K562 (cell line): Measurements from ENCODE around the gene GTF2A2. TPM values are rescaled to one million over a fixed set of nuclear protein-coding genes. Genes with fewer than 3 reads are reported as not detected.

ENCODE experiments used
- CEBPG ChIP-seq, 3 experiments: fragments of 200-800 bp in 1 of 3; sonication (Bioruptor generic) in 1 of 3; sonication (generic) in 1 of 3; formaldehyde crosslinking in 1 of 3; IDR thresholded peaks in 2 of 3; conservative IDR thresholded peaks in 1 of 3; 2 replicates each; pipeline versions ENCODE4 v1.6.1 to v1.8.0; 2016 to 2022; ENCODE audit warnings: missing compliant biosample characterization in 2 of 3, missing genetic modification characterization in 2 of 3, mild to moderate bottlenecking in 1 of 3, missing genetic modification reagents in 1 of 3
- GABPA ChIP-seq: fragments of 200-800 bp; sonication (Bioruptor generic); conservative IDR thresholded peaks from 2 replicates; pipeline ENCODE4 v1.6.1; 2016; ENCODE audit warnings: low read depth, missing genetic modification characterization, missing compliant biosample characterization
- GATAD2B ChIP-seq: fragments of 450-650 bp; IDR thresholded peaks from 2 replicates; pipeline ENCODE4 v1.6.1; 2017; ENCODE audit warnings: mild to moderate bottlenecking, borderline replicate concordance
- HCFC1 ChIP-seq: IDR thresholded peaks from 2 replicates; pipeline ENCODE4 v1.6.1; 2012; ENCODE audit warnings: low read depth, low read length, improper control_type of control experiment
- ILK ChIP-seq: fragments of 450-650 bp; IDR thresholded peaks from 2 replicates; pipeline ENCODE4 v1.6.1; 2016; ENCODE audit warnings: missing genetic modification characterization, low read depth, mild to moderate bottlenecking, missing compliant biosample characterization, moderate library complexity, borderline replicate concordance
- KLF10 ChIP-seq: fragments of 250-450 bp; sonication (Bioruptor Pico); IDR thresholded peaks from 2 replicates; pipeline ENCODE4 v1.6.1; 2021; ENCODE audit warnings: matching md5 sums
- NCOA4 ChIP-seq: fragments of 450-650 bp; IDR thresholded peaks from 2 replicates; pipeline ENCODE4 v1.6.1; 2018; ENCODE audit warnings: mild to moderate bottlenecking; ENCODE audit not compliant: partially characterized antibody
- NCOR1 ChIP-seq: fragments of 450-650 bp; IDR thresholded peaks from 2 replicates; pipeline ENCODE4 v1.6.1; 2016; ENCODE audit warnings: mild to moderate bottlenecking, moderate library complexity
- NFRKB ChIP-seq: fragments of 450-650 bp; IDR thresholded peaks from 2 replicates; pipeline ENCODE4 v1.6.1; 2016; ENCODE audit warnings: low read depth
- PHF21A ChIP-seq: fragments of 450-650 bp; IDR thresholded peaks from 2 replicates; pipeline ENCODE4 v1.6.1; 2017; ENCODE audit warnings: low read depth, borderline replicate concordance
- PHF8 ChIP-seq: fragments of 200-600 bp; sonication (generic); IDR thresholded peaks from 2 replicates; pipeline ENCODE4 v1.6.1; 2012; ENCODE audit warnings: mixed run types, mild to moderate bottlenecking, inconsistent platforms, low read length, moderate library complexity, borderline replicate concordance
- RBFOX2 ChIP-seq: fragments of 200-400 bp; formaldehyde crosslinking; IDR thresholded peaks from 2 replicates; pipeline ENCODE4 v1.6.1; 2017; ENCODE audit warnings: low read depth, mild to moderate bottlenecking, low read length, moderate library complexity
- SMAD2 ChIP-seq: fragments of 150-350 bp; IDR thresholded peaks from 2 replicates; pipeline ENCODE4 v1.6.1; 2014; ENCODE audit warnings: low read depth, mild to moderate bottlenecking, low read length
- SP1 ChIP-seq: sonication (generic); formaldehyde crosslinking; IDR thresholded peaks from 2 replicates; pipeline ENCODE4 v1.8.1; 2022; ENCODE audit warnings: mild to moderate bottlenecking, missing genetic modification reagents
- SUPT5H ChIP-seq: fragments of 450-650 bp; IDR thresholded peaks from 2 replicates; pipeline ENCODE4 v1.6.1; 2016
- TBL1XR1 ChIP-seq, 2 experiments: IDR thresholded peaks; 2 replicates each; pipeline ENCODE4 v1.6.1; 2012; ENCODE audit warnings: improper control_type of control experiment in 2 of 2, low read length in 2 of 2, mild to moderate bottlenecking in 1 of 2
- VEZF1 ChIP-seq: fragments of 200-800 bp; sonication (Bioruptor generic); IDR thresholded peaks from 2 replicates; pipeline ENCODE4 v1.6.1; 2017; ENCODE audit warnings: missing genetic modification characterization, missing compliant biosample characterization
- ZBTB1 ChIP-seq: sonication (generic); formaldehyde crosslinking; IDR thresholded peaks from 2 replicates; pipeline ENCODE4 v1.8.1; 2023; ENCODE audit warnings: missing genetic modification reagents, low read depth, mild to moderate bottlenecking, borderline replicate concordance
- ZKSCAN3 ChIP-seq: fragments of 250-450 bp; sonication (Bioruptor Pico); IDR thresholded peaks from 2 replicates; pipeline ENCODE4 v1.4.0; 2020
- ZNF133 ChIP-seq: fragments of 250-450 bp; sonication (Bioruptor Pico); IDR thresholded peaks from 2 replicates; pipeline ENCODE4 v1.4.0; 2020; ENCODE audit warnings: mild to moderate bottlenecking
- ZNF24 ChIP-seq: fragments of 450-650 bp; IDR thresholded peaks from 2 replicates; pipeline ENCODE4 v1.6.1; 2016
- ZNF347 ChIP-seq: fragments of 450-650 bp; formaldehyde crosslinking; IDR thresholded peaks from 2 replicates; pipeline ENCODE4 v1.4.0; 2020; ENCODE audit warnings: low read depth, mild to moderate bottlenecking, moderate library complexity
- ZNF79 ChIP-seq: fragments of 250-450 bp; sonication (Bioruptor Pico); IDR thresholded peaks from 2 replicates; pipeline ENCODE4 v1.4.0; 2020; ENCODE audit warnings: low read depth, mild to moderate bottlenecking, moderate library complexity
- polyA plus RNA-seq, 8 experiments: library from polyadenylated mRNA; depleted of rRNA in 4 of 8; stranded (reverse) in 5 of 8; unstranded in 3 of 8; fragments of >200 nt; fragmentation: Nextera tagmentation in 2 of 8; fragmentation: Illumina TruSeq in 1 of 8; extraction: Ambion mirVana in 2 of 8; extraction: Trizol in 1 of 8; gene quantifications; 2 replicates each; pipeline versions ENCODE4 v1.2.1 to v1.2.3, GENCODE V29; 2011 to 2014; ENCODE audit warnings: inconsistent platforms in 1 of 8, missing spikeins in 1 of 8
- total RNA-seq, 7 experiments: library from RNA; depleted of rRNA in 6 of 7; stranded (reverse); fragments of >200 nt in 6 of 7; fragmentation: Illumina TruSeq in 2 of 7; extraction: Trizol in 2 of 7; gene quantifications; 2 replicates each; pipeline versions ENCODE4 v1.2.1 to v1.2.3, GENCODE V29; 2011 to 2021; ENCODE audit warnings: low replicate concordance in 1 of 7
- TF ChIP-seq, protein P1 (sequence below): fragments of 450-650 bp; IDR thresholded peaks from 2 replicates; pipeline ENCODE4 v1.6.1; 2016; ENCODE audit warnings: borderline replicate concordance
- TF ChIP-seq, protein P2 (sequence below): fragments of 450-650 bp; IDR thresholded peaks from 2 replicates; pipeline ENCODE4 v1.6.1; 2014; ENCODE audit warnings: low read depth, mild to moderate bottlenecking, moderate library complexity, borderline replicate concordance

GTF2A2 gene
- total and polyA plus RNA-seq, 9 of the 15 experiments (the other 6 are each of a cell fraction or from before 2014, with no cell fraction given) = 128 to 656 (median 172) TPM

- TF ChIP-seq GABPA = peak; percentile 97
- TF ChIP-seq ZBTB1 (CRISPR knock-in tag) = peak; percentile 98
- no peak for TF ChIP-seq GATAD2B
- TF ChIP-seq NFRKB = no peak
- TF ChIP-seq SUPT5H = peak; percentile 94
- TF ChIP-seq, protein P1, sequence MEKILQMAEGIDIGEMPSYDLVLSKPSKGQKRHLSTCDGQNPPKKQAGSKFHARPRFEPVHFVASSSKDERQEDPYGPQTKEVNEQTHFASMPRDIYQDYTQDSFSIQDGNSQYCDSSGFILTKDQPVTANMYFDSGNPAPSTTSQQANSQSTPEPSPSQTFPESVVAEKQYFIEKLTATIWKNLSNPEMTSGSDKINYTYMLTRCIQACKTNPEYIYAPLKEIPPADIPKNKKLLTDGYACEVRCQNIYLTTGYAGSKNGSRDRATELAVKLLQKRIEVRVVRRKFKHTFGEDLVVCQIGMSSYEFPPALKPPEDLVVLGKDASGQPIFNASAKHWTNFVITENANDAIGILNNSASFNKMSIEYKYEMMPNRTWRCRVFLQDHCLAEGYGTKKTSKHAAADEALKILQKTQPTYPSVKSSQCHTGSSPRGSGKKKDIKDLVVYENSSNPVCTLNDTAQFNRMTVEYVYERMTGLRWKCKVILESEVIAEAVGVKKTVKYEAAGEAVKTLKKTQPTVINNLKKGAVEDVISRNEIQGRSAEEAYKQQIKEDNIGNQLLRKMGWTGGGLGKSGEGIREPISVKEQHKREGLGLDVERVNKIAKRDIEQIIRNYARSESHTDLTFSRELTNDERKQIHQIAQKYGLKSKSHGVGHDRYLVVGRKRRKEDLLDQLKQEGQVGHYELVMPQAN = peak; percentile 68; the same call in 1 of the 2 replicates
- peak; percentile 50; the same call in 1 of the 2 replicates for TF ChIP-seq SP1 (CRISPR knock-in tag)
- peak; percentile 92 for TF ChIP-seq PHF8
- TF ChIP-seq, protein P2, sequence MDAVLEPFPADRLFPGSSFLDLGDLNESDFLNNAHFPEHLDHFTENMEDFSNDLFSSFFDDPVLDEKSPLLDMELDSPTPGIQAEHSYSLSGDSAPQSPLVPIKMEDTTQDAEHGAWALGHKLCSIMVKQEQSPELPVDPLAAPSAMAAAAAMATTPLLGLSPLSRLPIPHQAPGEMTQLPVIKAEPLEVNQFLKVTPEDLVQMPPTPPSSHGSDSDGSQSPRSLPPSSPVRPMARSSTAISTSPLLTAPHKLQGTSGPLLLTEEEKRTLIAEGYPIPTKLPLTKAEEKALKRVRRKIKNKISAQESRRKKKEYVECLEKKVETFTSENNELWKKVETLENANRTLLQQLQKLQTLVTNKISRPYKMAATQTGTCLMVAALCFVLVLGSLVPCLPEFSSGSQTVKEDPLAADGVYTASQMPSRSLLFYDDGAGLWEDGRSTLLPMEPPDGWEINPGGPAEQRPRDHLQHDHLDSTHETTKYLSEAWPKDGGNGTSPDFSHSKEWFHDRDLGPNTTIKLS = peak; percentile 76
- TF ChIP-seq ZNF347 (CRISPR knock-in tag) = no peak
- no peak for TF ChIP-seq KLF10 (CRISPR knock-in tag)
- TF ChIP-seq SMAD2 = no peak
- TF ChIP-seq NCOA4 = no peak
- TF ChIP-seq PHF21A = no peak
- TF ChIP-seq RBFOX2 = peak; percentile 98
- TF ChIP-seq NCOR1 = no peak
- TF ChIP-seq ILK (tag) = no peak
- TF ChIP-seq ZNF24 = no peak
- TF ChIP-seq HCFC1 = peak; percentile 54
- peak; percentile 83 for TF ChIP-seq VEZF1 (CRISPR knock-in tag)
- TF ChIP-seq ZNF133 (CRISPR knock-in tag) = no peak
- TF ChIP-seq TBL1XR1 (IDR thresholded peaks at IDR 0.05; ENCODE audit: low read length in 2 of 2) = no peak
- TF ChIP-seq ZNF79 (CRISPR knock-in tag) = no peak
- no peak for TF ChIP-seq ZKSCAN3 (CRISPR knock-in tag)
- no peak for TF ChIP-seq CEBPG (CRISPR knock-in tag; IDR thresholded peaks at IDR 0.05)
- no peak for TF ChIP-seq CEBPG (tag; conservative IDR thresholded peaks at IDR 0.05 in 1 of 2, IDR thresholded peaks at IDR 0.05 in 1 of 2)
These were observed at the start of gene GTF2A2 (continued) for GRCh38 chr15:59656897-59657634.
